Endothelial cell of umbilical vein (primary cell): ENCODE data around the gene APBA2. TPM values are rescaled to one million over a fixed set of nuclear protein-coding genes. Genes with fewer than 3 reads are reported as not detected.

Source experiments
- BruUV-seq: library from RNA; stranded (reverse); fragments of 400-500 nt; replicated peaks from 2 replicates; lab custom pipeline; 2021; lab: Mats Ljungman, UMichigan
- CTCF ChIA-PET: fragments of 300-600, 350-600 bp; sonication (Branson Sonifier 250); formaldehyde crosslinking; loops from one replicate; lab custom pipeline; 2021; ENCODE audit warnings: antibody characterized with exemption, inconsistent platforms; lab: Charles Lee
- POLR2A ChIA-PET: fragments of 300-600, 350-600 bp; sonication (Branson Sonifier 250); formaldehyde crosslinking; loops from one replicate; lab custom pipeline; 2021; ENCODE audit warnings: antibody characterized with exemption, inconsistent platforms; lab: Charles Lee
- DNase-seq: peaks from one replicate; pipeline ENCODE4 v3.0.0-alpha.2; 2011; ENCODE audit warnings: low read depth, low spot score
- FAIRE-seq: peaks from 2 replicates; lab custom pipeline; 2011; peaks lifted over from hg19 to GRCh38; lab: Jason Lieb, UNC
- H2AFZ ChIP-seq: 2 replicates; pipeline ENCODE4 v1.6.0; 2012; ENCODE audit warnings: low read depth, low read length, control low read depth, inconsistent platforms
- H3K27ac ChIP-seq: 2 replicates; pipeline ENCODE4 v1.5.1; 2011; ENCODE audit warnings: low read depth, mild to moderate bottlenecking, control low read depth, low read length, moderate library complexity; ENCODE audit not compliant: insufficient read depth
- H3K27me3 ChIP-seq, 2 experiments: 2 replicates each; pipeline versions ENCODE4 v1.6.0 to v1.6.1; 2011; ENCODE audit warnings: low read length in 2 of 2, mixed read lengths in 1 of 2; ENCODE audit not compliant: control insufficient read depth in 2 of 2, insufficient read depth in 2 of 2
- H3K36me3 ChIP-seq, 2 experiments: 2 replicates in 1 of 2; 3 replicates in 1 of 2; pipeline ENCODE4 v1.5.1; 2011; ENCODE audit warnings: low read length in 2 of 2, mild to moderate bottlenecking in 1 of 2, moderate library complexity in 1 of 2; ENCODE audit not compliant: control insufficient read depth in 2 of 2, insufficient read depth in 2 of 2; ENCODE audit errors: extremely low read depth in 1 of 2
- H3K4me1 ChIP-seq: 3 replicates; pipeline ENCODE4 v1.5.1; 2011; ENCODE audit warnings: mild to moderate bottlenecking, low read length; ENCODE audit not compliant: control insufficient read depth, insufficient read depth; ENCODE audit errors: extremely low read depth
- H3K4me2 ChIP-seq: 2 replicates; pipeline ENCODE4 v1.6.1; 2011; ENCODE audit warnings: low read length, control low read depth, mixed read lengths; ENCODE audit not compliant: insufficient read depth
- H3K4me3 ChIP-seq, 3 experiments: fragments of 200-600 bp in 1 of 3; sonication (generic), shearing (Covaris generic) in 1 of 3; replicated peaks in 1 of 3; 2 replicates each; pipeline ENCODE4 v1.5.1; 2011 to 2016; ENCODE audit warnings: control low read depth in 3 of 3, low read length in 3 of 3, mild to moderate bottlenecking in 2 of 3, inconsistent platforms in 1 of 3, low read depth in 1 of 3, moderate library complexity in 1 of 3; ENCODE audit not compliant: insufficient read depth in 1 of 3
- H3K79me2 ChIP-seq: 2 replicates; pipeline ENCODE4 v1.6.0; 2012; ENCODE audit warnings: low read length, inconsistent platforms; ENCODE audit not compliant: control insufficient read depth, insufficient read depth
- H3K9ac ChIP-seq: replicated peaks from 2 replicates; pipeline ENCODE3; 2011; ENCODE audit warnings: low read length, control low read depth; ENCODE audit not compliant: insufficient read depth; ENCODE audit errors: extremely low read depth
- H3K9me1 ChIP-seq: replicated peaks from 3 replicates; pipeline ENCODE4 v1.6.0; 2011; ENCODE audit warnings: mild to moderate bottlenecking, low read length; ENCODE audit not compliant: control insufficient read depth, insufficient read depth; ENCODE audit errors: extremely low read depth
- H3K9me3 ChIP-seq: replicated peaks from 2 replicates; pipeline ENCODE4 v1.5.1; 2012; ENCODE audit warnings: low read length, inconsistent platforms; ENCODE audit not compliant: control insufficient read depth, insufficient read depth
- H4K20me1 ChIP-seq: replicated peaks from 2 replicates; pipeline ENCODE3; 2011; ENCODE audit warnings: mild to moderate bottlenecking, low read length; ENCODE audit not compliant: control insufficient read depth, insufficient read depth; ENCODE audit errors: extremely low read depth
- EZH2 ChIP-seq: IDR thresholded peaks from 2 replicates; pipeline ENCODE4 v1.6.1; 2012; ENCODE audit warnings: borderline replicate concordance, low read depth, mild to moderate bottlenecking, moderate library complexity, low read length, inconsistent platforms; ENCODE audit not compliant: severe bottlenecking
- GATA2 ChIP-seq: IDR thresholded peaks from 2 replicates; pipeline ENCODE4 v1.7.0; 2011; ENCODE audit warnings: low read depth, mild to moderate bottlenecking, moderate library complexity, mixed read lengths, low read length; ENCODE audit not compliant: insufficient read length, insufficient read depth
- JUN ChIP-seq: IDR thresholded peaks from 2 replicates; pipeline ENCODE4 v1.6.1; 2011; ENCODE audit warnings: borderline replicate concordance, low read depth; ENCODE audit not compliant: insufficient read length, insufficient read depth
- POLR2AphosphoS5 ChIP-seq: IDR thresholded peaks from 2 replicates; pipeline ENCODE4 v1.6.1; 2012; ENCODE audit warnings: low read depth, mild to moderate bottlenecking, control low read depth, low read length, moderate library complexity; ENCODE audit not compliant: insufficient read depth
- dilution Hi-C: fragments of 300-500 bp; cut with MboI; formaldehyde crosslinking; loops from one replicate; pipeline ENCODE4 v1.15.0; 2019; ENCODE audit warnings: low sequenced_read_pairs; ENCODE audit not compliant: extremely low pct_ligation_motif_present
- intact Hi-C: fragments of 100-400 bp; cut with micrococcal nuclease; formaldehyde crosslinking; loops from one replicate; pipeline ENCODE4 v1.10.0; 2022
- polyA plus RNA-seq, 4 experiments: library from polyadenylated mRNA; depleted of rRNA in 3 of 4; stranded (reverse) in 3 of 4; unstranded in 1 of 4; fragments of >200 nt; gene quantifications; 2 replicates each; pipeline versions ENCODE4 v1.2.1 to v1.2.3, GENCODE V29; 2011 to 2012; ENCODE audit warnings: missing spikeins in 1 of 4
- total RNA-seq: library from RNA; stranded (reverse); gene quantifications from 2 replicates; pipeline ENCODE4 v1.2.3, GENCODE V29; 2021
- TF ChIP-seq, protein P1 (sequence below), 2 donors: IDR thresholded peaks; 1 replicate in 1 of 2; 2 replicates in 1 of 2; pipeline ENCODE4 v1.5.1; 2011; ENCODE audit warnings: low read length in 2 of 2, mild to moderate bottlenecking in 2 of 2, moderate library complexity in 2 of 2, control low read depth in 1 of 2, inconsistent platforms in 1 of 2, low read depth in 1 of 2; ENCODE audit not compliant: insufficient read depth in 1 of 2; ENCODE audit errors: extremely low read depth in 1 of 2

The APBA2 gene
- total and polyA plus RNA-seq, 2 donors (not counting 3 experiments of a cell fraction or from before 2014, with no cell fraction given) = 5.7 to 11.1 TPM

DNA sequence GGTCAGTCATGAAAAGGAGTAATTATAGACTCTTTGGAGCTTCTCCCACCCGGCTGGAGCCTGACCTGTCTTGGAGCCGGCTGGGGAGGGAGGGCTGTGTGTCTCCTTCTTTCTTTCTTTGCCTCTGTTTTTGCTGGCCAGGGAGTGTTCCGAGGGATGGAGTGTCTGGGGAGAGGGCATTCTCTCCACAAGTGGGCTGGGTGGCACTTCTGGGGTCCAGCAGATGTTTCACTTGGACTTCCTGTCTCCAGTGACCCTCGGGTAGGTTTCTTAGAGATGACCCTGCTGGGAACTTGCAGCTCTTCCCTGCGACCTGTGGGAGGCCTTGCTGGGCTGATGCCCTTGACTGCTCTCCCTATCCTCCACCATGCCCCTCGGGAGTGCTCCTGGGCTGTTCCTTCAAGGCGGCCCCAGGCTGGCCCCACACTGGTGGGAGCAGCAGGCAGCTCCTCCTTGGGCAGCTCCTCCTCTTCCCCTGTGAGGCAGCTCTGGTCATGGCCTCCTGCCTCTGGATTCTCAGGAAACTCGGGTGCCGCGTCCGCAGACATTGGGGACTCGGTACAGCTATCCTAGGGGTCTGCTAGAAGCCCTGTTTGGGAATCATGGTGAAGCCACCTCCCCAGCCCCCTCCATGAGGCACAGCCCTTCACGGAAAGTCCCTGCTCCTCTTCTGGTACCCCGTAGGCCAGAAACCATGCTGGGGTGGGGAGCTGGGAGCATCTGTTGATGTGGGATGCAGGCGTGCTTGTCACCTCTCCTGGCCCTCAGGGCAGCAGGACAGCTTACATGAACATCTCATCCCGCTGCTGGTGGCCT lies 44.9 kb downstream of the APBA2 start:
- ChIA-PET POLR2A (no interaction called here), CTCF (interaction anchor here (1.2 to 1.5 kb wide), 2 partner anchors 8 to 11 kb away, joined by 3 to 8 read pairs; no protein-coding TSS in a partner anchor)
- DNase-seq (no peak), FAIRE-seq (no peak)
- H3K9me3 ChIP-seq = no peaks in the 10 kb centered on the region
- H4K20me1 ChIP-seq = no peaks in the 10 kb centered on the region
- no peak overlapping the region for H3K4me3 ChIP-seq
- BruUV-seq = no TSS peak
- H3K4me1 ChIP-seq = no peaks in the 10 kb centered on the region
- intact Hi-C loops (no loop called here), dilution Hi-C loops (no loop called here)
- no peak overlapping the region for H3K9ac ChIP-seq
- H3K9me1 ChIP-seq = no peaks in the 10 kb centered on the region
- no peak overlapping the region for H3K27ac ChIP-seq
- no peaks in the 10 kb centered on the region for H3K27me3 ChIP-seq
- H3K36me3 ChIP-seq = no peaks in the 10 kb centered on the region
- H2AFZ ChIP-seq = no peak overlapping the region
- no peaks in the 10 kb centered on the region for H3K79me2 ChIP-seq
- H3K4me2 ChIP-seq = no peak overlapping the region
- TF ChIP-seq EZH2 (no peak), GATA2 (no peak), POLR2AphosphoS5 (no peak), JUN (no peak)
- TF ChIP-seq, protein P1, sequence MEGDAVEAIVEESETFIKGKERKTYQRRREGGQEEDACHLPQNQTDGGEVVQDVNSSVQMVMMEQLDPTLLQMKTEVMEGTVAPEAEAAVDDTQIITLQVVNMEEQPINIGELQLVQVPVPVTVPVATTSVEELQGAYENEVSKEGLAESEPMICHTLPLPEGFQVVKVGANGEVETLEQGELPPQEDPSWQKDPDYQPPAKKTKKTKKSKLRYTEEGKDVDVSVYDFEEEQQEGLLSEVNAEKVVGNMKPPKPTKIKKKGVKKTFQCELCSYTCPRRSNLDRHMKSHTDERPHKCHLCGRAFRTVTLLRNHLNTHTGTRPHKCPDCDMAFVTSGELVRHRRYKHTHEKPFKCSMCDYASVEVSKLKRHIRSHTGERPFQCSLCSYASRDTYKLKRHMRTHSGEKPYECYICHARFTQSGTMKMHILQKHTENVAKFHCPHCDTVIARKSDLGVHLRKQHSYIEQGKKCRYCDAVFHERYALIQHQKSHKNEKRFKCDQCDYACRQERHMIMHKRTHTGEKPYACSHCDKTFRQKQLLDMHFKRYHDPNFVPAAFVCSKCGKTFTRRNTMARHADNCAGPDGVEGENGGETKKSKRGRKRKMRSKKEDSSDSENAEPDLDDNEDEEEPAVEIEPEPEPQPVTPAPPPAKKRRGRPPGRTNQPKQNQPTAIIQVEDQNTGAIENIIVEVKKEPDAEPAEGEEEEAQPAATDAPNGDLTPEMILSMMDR (IDR thresholded peaks at IDR 0.05; ENCODE audit: extremely low read depth in 1 of 2, insufficient read depth in 1 of 2, low read depth in 1 of 2, low read length in 2 of 2) = no peak
